Thyroid gland (tissue), 4 donors: Measurements from ENCODE around the gene FAT2.

ENCODE experiments used
- CTCF ChIP-seq, 6 experiments: fragments of 200-600 bp in 3 of 6; fragments of 450-650 bp in 3 of 6; sonication (generic) in 3 of 6; IDR thresholded peaks; one replicate each; pipeline ENCODE4 v1.5.1; 2016 to 2019; ENCODE audit warnings: antibody characterized with exemption in 6 of 6, mild to moderate bottlenecking in 2 of 6, inconsistent platforms in 1 of 6, moderate library complexity in 1 of 6
- POLR2A ChIP-seq, 2 donors: fragments of 450-650 bp; IDR thresholded peaks; one replicate each; pipeline ENCODE4 v1.6.1; 2017; ENCODE audit warnings: antibody characterized with exemption in 2 of 2, mild to moderate bottlenecking in 2 of 2, moderate library complexity in 1 of 2

DNA sequence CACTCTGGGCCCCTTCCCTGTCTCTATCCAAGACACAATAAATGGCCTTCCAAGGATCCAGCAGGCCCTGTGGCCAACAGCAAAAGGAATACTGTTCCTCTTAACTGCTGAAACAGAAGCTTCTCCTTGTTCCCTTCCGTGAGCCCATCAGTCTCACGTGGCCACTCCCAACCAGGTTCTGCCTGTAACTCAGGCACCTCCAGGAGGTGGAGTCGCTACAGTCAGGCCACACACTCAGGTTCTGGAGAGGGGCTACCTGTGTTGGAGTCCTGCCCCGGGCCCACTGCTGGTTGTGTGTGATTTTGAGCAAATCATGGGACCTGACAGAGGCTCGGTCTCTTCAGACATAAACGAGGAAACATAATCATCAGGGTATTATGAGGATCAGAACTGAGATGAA is 10.3 kb downstream of the FAT2 start:
- no peak for TF ChIP-seq CTCF (IDR thresholded peaks at IDR 0.05)
- TF ChIP-seq POLR2A (IDR thresholded peaks at IDR 0.05), result no peak
